T follicular helper cell (primary cell): ENCODE measurements around the gene SPSB3.

ENCODE experiments used
- DNase-seq: peaks from one replicate; pipeline ENCODE4 v3.0.0-alpha.2; 2020; ENCODE audit warnings: low read depth

Gene SPSB3

GRCh38 chr16:1763521-1764511 lies 18.6 kb downstream of the SPSB3 start:
- DNase-seq, result no peak

- DNase-seq, result no peak
Measured at GRCh38 chr16:1762879-1763520, 19.4 kb downstream of the SPSB3 start.

- DNase-seq, result no peak
Measured at GRCh38 chr16:1762196-1762878, 20.0 kb downstream of the SPSB3 start.

- DNase-seq, result no peak
Measured at GRCh38 chr16:1761751-1762150, 20.6 kb downstream of the SPSB3 start.

- no peak for DNase-seq
Measured at GRCh38 chr16:1760911-1761310, 21.5 kb downstream of the SPSB3 start.

- DNase-seq, result no peak
Measured at GRCh38 chr16:1759511-1759910, 22.9 kb downstream of the SPSB3 start.

GRCh38 chr16:1758923-1759322 lies 23.4 kb downstream of the SPSB3 start:
- no peak for DNase-seq

- no peak for DNase-seq
Measured at GRCh38 chr16:1757714-1758461, 24.5 kb downstream of the SPSB3 start.

- DNase-seq, result no peak
Measured at GRCh38 chr16:1754204-1754603, 28.2 kb downstream of the SPSB3 start.

GRCh38 chr16:1752853-1753252 lies 29.5 kb downstream of the SPSB3 start:
- DNase-seq, result no peak

- no peak for DNase-seq
Measured at GRCh38 chr16:1751946-1752345, 30.4 kb downstream of the SPSB3 start.

- DNase-seq, result no peak
Measured at GRCh38 chr16:1749152-1750117, 32.9 kb downstream of the SPSB3 start.

GRCh38 chr16:1747934-1748333 lies 34.4 kb downstream of the SPSB3 start:
- no peak for DNase-seq

GRCh38 chr16:1746693-1747195 lies 35.6 kb downstream of the SPSB3 start:
- no peak for DNase-seq

GRCh38 chr16:1745900-1746692 lies 36.3 kb downstream of the SPSB3 start:
- DNase-seq, result no peak

- DNase-seq, result no peak
Measured at GRCh38 chr16:1745181-1745899, 37.0 kb downstream of the SPSB3 start.

GRCh38 chr16:1744338-1744840 lies 38.0 kb downstream of the SPSB3 start:
- DNase-seq, result no peak
